IMR-90 (cell line): Measurements from ENCODE around the gene ROBO4. TPM values are rescaled to one million over a fixed set of nuclear protein-coding genes. Genes with fewer than 3 reads are reported as not detected.

Experiments used
- ATAC-seq: fragments of 200-7000 bp; cut with Tn5 transposase; 2 replicates; pipeline ENCODE4 v1.9.1; 2020; ENCODE audit warnings: low read depth, mild to moderate bottlenecking, moderate library complexity
- BruUV-seq: library from RNA; stranded (reverse); fragments of 400-500 nt; replicated peaks from 2 replicates; lab custom pipeline; 2021; lab: Mats Ljungman, UMichigan
- CTCF ChIA-PET: fragments of 300-600 bp; formaldehyde crosslinking; extraction: SDS; loops from one replicate; lab custom pipeline; 2021; ENCODE audit warnings: antibody characterized with exemption; lab: Yijun Ruan, JAX
- POLR2A ChIA-PET: fragments of 300-600 bp; sonication (Branson Sonifier 250); formaldehyde crosslinking; loops from one replicate; lab custom pipeline; 2022; ENCODE audit warnings: antibody characterized with exemption; ENCODE audit not compliant: unreplicated experiment; lab: Charles Lee
- DNase-seq: peaks from one replicate; pipeline ENCODE4 v3.0.0; 2013
- H2AFZ ChIP-seq: replicated peaks from 2 replicates; pipeline ENCODE3; 2013; ENCODE audit warnings: low read length, mild to moderate bottlenecking; ENCODE audit not compliant: poor library complexity
- H2AK5ac ChIP-seq: 2 replicates; pipeline ENCODE4 v1.6.1; 2013; ENCODE audit warnings: low read depth, low read length, inconsistent platforms
- H2AK9ac ChIP-seq: replicated peaks from 2 replicates; pipeline ENCODE3; 2013; ENCODE audit warnings: mild to moderate bottlenecking, low read depth, low read length, moderate library complexity; ENCODE audit not compliant: poor library complexity
- H2BK120ac ChIP-seq: 2 replicates; pipeline ENCODE4 v1.6.1; 2013; ENCODE audit warnings: low read depth, low read length, inconsistent platforms
- H2BK15ac ChIP-seq: 3 replicates; pipeline ENCODE4 v1.6.1; 2013; ENCODE audit warnings: low read depth, low read length, inconsistent platforms
- H2BK20ac ChIP-seq: 2 replicates; pipeline ENCODE4 v1.6.1; 2013; ENCODE audit warnings: low read depth, mild to moderate bottlenecking, inconsistent platforms, low read length, moderate library complexity
- H2BK5ac ChIP-seq: 2 replicates; pipeline ENCODE4 v1.6.1; 2013; ENCODE audit warnings: mild to moderate bottlenecking, low read depth, low read length, inconsistent platforms; ENCODE audit not compliant: poor library complexity, severe bottlenecking
- H3K14ac ChIP-seq: replicated peaks from 2 replicates; pipeline ENCODE4 v1.6.1; 2013; ENCODE audit warnings: low read depth, low read length, inconsistent platforms
- H3K18ac ChIP-seq: 2 replicates; pipeline ENCODE4 v1.6.1; 2013; ENCODE audit warnings: low read depth, low read length, control low read depth
- H3K23ac ChIP-seq: 2 replicates; pipeline ENCODE4 v1.6.1; 2013; ENCODE audit warnings: low read depth, low read length, inconsistent platforms
- H3K27ac ChIP-seq: 2 replicates; pipeline ENCODE4 v1.5.1; 2013; ENCODE audit warnings: mild to moderate bottlenecking, control low read depth, low read length; ENCODE audit not compliant: insufficient read depth
- H3K27me3 ChIP-seq: 2 replicates; pipeline ENCODE4 v1.6.1; 2013; ENCODE audit warnings: low read length; ENCODE audit not compliant: control insufficient read depth, insufficient read depth
- H3K36me3 ChIP-seq: 2 replicates; pipeline ENCODE4 v1.6.1; 2013; ENCODE audit warnings: low read length, mixed read lengths; ENCODE audit not compliant: control insufficient read depth, insufficient read depth
- H3K4ac ChIP-seq: 2 replicates; pipeline ENCODE4 v1.6.1; 2013; ENCODE audit warnings: low read depth, low read length, inconsistent platforms
- H3K4me1 ChIP-seq: 2 replicates; pipeline ENCODE4 v1.6.1; 2013; ENCODE audit warnings: low read length, mixed read lengths; ENCODE audit not compliant: control insufficient read depth, insufficient read depth
- H3K4me2 ChIP-seq: 2 replicates; pipeline ENCODE4 v1.6.1; 2013; ENCODE audit warnings: low read depth, mild to moderate bottlenecking, control low read depth, low read length, moderate library complexity
- H3K4me3 ChIP-seq: 2 replicates; pipeline ENCODE4 v1.5.1; 2013; ENCODE audit warnings: low read depth, mild to moderate bottlenecking, control low read depth, low read length, moderate library complexity; ENCODE audit not compliant: insufficient read depth
- H3K56ac ChIP-seq: 2 replicates; pipeline ENCODE4 v1.6.1; 2013; ENCODE audit warnings: low read length, inconsistent platforms; ENCODE audit not compliant: insufficient read depth; ENCODE audit errors: extremely low read depth
- H3K79me1 ChIP-seq, 2 experiments: 2 replicates each; pipeline ENCODE4 v1.6.1; 2013; ENCODE audit warnings: low read length in 2 of 2, inconsistent platforms in 1 of 2, low read depth in 1 of 2
- H3K9ac ChIP-seq: 2 replicates; pipeline ENCODE4 v1.6.1; 2013; ENCODE audit warnings: low read depth, low read length, control low read depth
- H3K9me1 ChIP-seq: 2 replicates; pipeline ENCODE4 v1.6.1; 2013; ENCODE audit warnings: low read length, inconsistent platforms; ENCODE audit not compliant: insufficient read depth
- H3K9me3 ChIP-seq: 2 replicates; pipeline ENCODE4 v1.6.1; 2013; ENCODE audit warnings: low read length; ENCODE audit not compliant: control insufficient read depth, insufficient read depth
- H4K20me1 ChIP-seq: 2 replicates; pipeline ENCODE4 v1.6.1; 2013; ENCODE audit warnings: low read length, inconsistent platforms; ENCODE audit not compliant: insufficient read depth
- H4K5ac ChIP-seq: 2 replicates; pipeline ENCODE4 v1.6.1; 2013; ENCODE audit warnings: mild to moderate bottlenecking, low read depth, low read length, control low read depth
- H4K8ac ChIP-seq, 2 experiments: 2 replicates each; pipeline ENCODE4 v1.6.1; 2013; ENCODE audit warnings: low read depth in 2 of 2, low read length in 2 of 2, control low read depth in 1 of 2, inconsistent platforms in 1 of 2
- H4K91ac ChIP-seq: 2 replicates; pipeline ENCODE4 v1.6.1; 2013; ENCODE audit warnings: low read depth, low read length, inconsistent platforms; ENCODE audit not compliant: insufficient read depth
- CEBPB ChIP-seq: IDR thresholded peaks from 2 replicates; pipeline ENCODE4 v1.6.1; 2012; ENCODE audit warnings: low read depth, low read length, improper control_type of control experiment
- CHD1 ChIP-seq: IDR thresholded peaks from 2 replicates; pipeline ENCODE4 v1.6.1; 2012; ENCODE audit warnings: low read depth, low read length, improper control_type of control experiment
- FOS ChIP-seq: fragments of 150-350 bp; IDR thresholded peaks from 2 replicates; pipeline ENCODE4 v1.6.1; 2016; ENCODE audit warnings: low read depth, low read length
- MAFK ChIP-seq: IDR thresholded peaks from 2 replicates; pipeline ENCODE4 v1.6.1; 2012; ENCODE audit warnings: low read depth, low read length, improper control_type of control experiment
- MAZ ChIP-seq: IDR thresholded peaks from 2 replicates; pipeline ENCODE4 v1.6.1; 2012; ENCODE audit warnings: low read depth, mild to moderate bottlenecking, low read length, improper control_type of control experiment, moderate library complexity, borderline replicate concordance
- RCOR1 ChIP-seq: IDR thresholded peaks from 2 replicates; pipeline ENCODE4 v1.6.1; 2012; ENCODE audit warnings: mild to moderate bottlenecking, low read length, improper control_type of control experiment; ENCODE audit not compliant: insufficient replicate concordance
- RFX5 ChIP-seq: IDR thresholded peaks from 2 replicates; pipeline ENCODE4 v1.8.0; 2012; ENCODE audit warnings: low read depth, mild to moderate bottlenecking, low read length, moderate library complexity
- WGBS, 2 experiments: methylation state at CpG; one replicate each; pipeline versions ENCODE4 v1.1.5 to v1.1.7; 2013; ENCODE audit warnings: missing lambda C conversion rate in 2 of 2; ENCODE audit not compliant: insufficient read length in 1 of 2; ENCODE audit errors: extremely low coverage in 2 of 2; 5-methylcytosine and 5-hydroxymethylcytosine counted together
- dilution Hi-C: fragments of 300-500 bp; cut with HindIII; formaldehyde crosslinking; loops from one replicate; pipeline ENCODE4 v1.14.3; 2018; ENCODE audit warnings: low sequenced_read_pairs; ENCODE audit not compliant: unreplicated experiment
- in situ Hi-C: fragments of 300-500 bp; cut with MboI; formaldehyde crosslinking; loops from 3 replicates; pipeline ENCODE4 v1.14.3; 2019; ENCODE audit warnings: low sequenced_read_pairs, inconsistent platforms, mixed read lengths
- intact Hi-C: fragments of 100-400 bp; cut with micrococcal nuclease; formaldehyde crosslinking; loops from 2 replicates; pipeline ENCODE4 v1.10.0; 2022
- polyA plus RNA-seq, 3 experiments: library from polyadenylated mRNA; depleted of rRNA; stranded (reverse); fragments of >200 nt; gene quantifications; 2 replicates each; pipeline ENCODE4 v1.2.3, GENCODE V29; 2012; ENCODE audit warnings: low replicate concordance in 1 of 3
- total RNA-seq: library from RNA; depleted of rRNA; stranded (reverse); fragments of >200 nt; gene quantifications from 2 replicates; pipeline ENCODE4 v1.2.3, GENCODE V29; 2012

The ROBO4 gene
- total and polyA plus RNA-seq, 2 of the 4 experiments (the other 2 are of a cell fraction): 0.72 to 0.82 TPM

GRCh38 chr11:124841201-124841600, 56.5 kb downstream of the ROBO4 start:
- ChIA-PET POLR2A (no interaction called here), CTCF (no interaction called here)
- intact Hi-C loops: no loop called here
- Histone ChIP-seq H3K79me1 (no peaks in the 10 kb centered on the region), H2AK5ac (no peak overlapping the region), H2AFZ (no peak overlapping the region), H2BK120ac (no peak overlapping the region), H3K9ac (no peak overlapping the region), H4K8ac (no peak overlapping the region), H3K4me1 (no peaks in the 10 kb centered on the region; the same call in 1 of the 2 replicates), H3K14ac (no peak overlapping the region), H3K4me2 (no peak overlapping the region), H2BK5ac (no peak overlapping the region), H2AK9ac (no peak overlapping the region), H3K56ac (no peak overlapping the region), H4K91ac (no peak overlapping the region), H4K5ac (no peak overlapping the region), H2BK15ac (no peak overlapping the region), H3K27me3 (peaks cover 78% of the 10 kb centered on the region), H2BK20ac (no peak overlapping the region), H3K4ac (no peak overlapping the region), H3K23ac (no peak overlapping the region), H3K18ac (no peak overlapping the region), H3K9me1 (no peaks in the 10 kb centered on the region; the same call in 1 of the 2 replicates), H3K4me3 (no peak overlapping the region), H3K36me3 (no peaks in the 10 kb centered on the region), H3K27ac (no peak overlapping the region), H4K20me1 (no peaks in the 10 kb centered on the region), H3K9me3 (no peaks in the 10 kb centered on the region)
- TF ChIP-seq FOS (no peak), MAFK (no peak), RFX5 (no peak), RCOR1 (no peak), MAZ (no peak), CHD1 (no peak), CEBPB (no peak)
- WGBS, 2 experiments: no CpG with 5 or more reads among the region's 3 CpGs
- in situ Hi-C loops: no loop called here
- no peak for DNase-seq
- dilution Hi-C loops: no loop called here
- no TSS peak for BruUV-seq
- ATAC-seq: no peak
